IMR-90 (cell line): Measurements from ENCODE around the gene EPN3.

ENCODE experiments used
- CEBPB ChIP-seq: IDR thresholded peaks from 2 replicates; pipeline ENCODE4 v1.6.1; 2012; ENCODE audit warnings: low read depth, low read length, improper control_type of control experiment
- CHD1 ChIP-seq: IDR thresholded peaks from 2 replicates; pipeline ENCODE4 v1.6.1; 2012; ENCODE audit warnings: low read depth, low read length, improper control_type of control experiment
- CTCF ChIP-seq: conservative IDR thresholded peaks from 2 replicates; pipeline ENCODE4 v1.5.1; 2012; ENCODE audit warnings: mild to moderate bottlenecking, low read depth, low read length, improper control_type of control experiment
- FOS ChIP-seq: fragments of 150-350 bp; IDR thresholded peaks from 2 replicates; pipeline ENCODE4 v1.6.1; 2016; ENCODE audit warnings: low read depth, low read length
- MAFK ChIP-seq: IDR thresholded peaks from 2 replicates; pipeline ENCODE4 v1.6.1; 2012; ENCODE audit warnings: low read depth, low read length, improper control_type of control experiment
- MAZ ChIP-seq: IDR thresholded peaks from 2 replicates; pipeline ENCODE4 v1.6.1; 2012; ENCODE audit warnings: low read depth, mild to moderate bottlenecking, low read length, improper control_type of control experiment, moderate library complexity, borderline replicate concordance
- MXI1 ChIP-seq: IDR thresholded peaks from 2 replicates; pipeline ENCODE4 v1.6.1; 2012; ENCODE audit warnings: low read depth, mild to moderate bottlenecking, low read length, moderate library complexity, borderline replicate concordance
- POLR2A ChIP-seq: IDR thresholded peaks from 2 replicates; pipeline ENCODE4 v1.6.1; 2012; ENCODE audit warnings: mild to moderate bottlenecking, low read depth, low read length
- RAD21 ChIP-seq: IDR thresholded peaks from 2 replicates; pipeline ENCODE4 v1.6.1; 2012; ENCODE audit warnings: low read length, improper control_type of control experiment
- RCOR1 ChIP-seq: IDR thresholded peaks from 2 replicates; pipeline ENCODE4 v1.6.1; 2012; ENCODE audit warnings: mild to moderate bottlenecking, low read length, improper control_type of control experiment; ENCODE audit not compliant: insufficient replicate concordance
- RFX5 ChIP-seq: IDR thresholded peaks from 2 replicates; pipeline ENCODE4 v1.8.0; 2012; ENCODE audit warnings: low read depth, mild to moderate bottlenecking, low read length, moderate library complexity
- TF ChIP-seq, protein P1 (sequence below): fragments of 150-350 bp; IDR thresholded peaks from 2 replicates; pipeline ENCODE4 v1.6.1; 2016; ENCODE audit warnings: low read depth, mild to moderate bottlenecking, low read length, moderate library complexity, borderline replicate concordance

- TF ChIP-seq FOS, result no peak
- no peak for TF ChIP-seq POLR2A
- TF ChIP-seq CTCF, result no peak
- no peak for TF ChIP-seq CEBPB
- TF ChIP-seq, protein P1, sequence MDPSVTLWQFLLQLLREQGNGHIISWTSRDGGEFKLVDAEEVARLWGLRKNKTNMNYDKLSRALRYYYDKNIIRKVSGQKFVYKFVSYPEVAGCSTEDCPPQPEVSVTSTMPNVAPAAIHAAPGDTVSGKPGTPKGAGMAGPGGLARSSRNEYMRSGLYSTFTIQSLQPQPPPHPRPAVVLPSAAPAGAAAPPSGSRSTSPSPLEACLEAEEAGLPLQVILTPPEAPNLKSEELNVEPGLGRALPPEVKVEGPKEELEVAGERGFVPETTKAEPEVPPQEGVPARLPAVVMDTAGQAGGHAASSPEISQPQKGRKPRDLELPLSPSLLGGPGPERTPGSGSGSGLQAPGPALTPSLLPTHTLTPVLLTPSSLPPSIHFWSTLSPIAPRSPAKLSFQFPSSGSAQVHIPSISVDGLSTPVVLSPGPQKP, result no peak
- TF ChIP-seq MAFK, result no peak
- no peak for TF ChIP-seq RCOR1
- no peak for TF ChIP-seq MAZ
- no peak for TF ChIP-seq RAD21
- TF ChIP-seq MXI1, result no peak
- no peak for TF ChIP-seq RFX5
- TF ChIP-seq CHD1, result no peak
These were observed 43.7 kb upstream of the EPN3 start for GRCh38 chr17:50488880-50489279.
